Measurements from ENCODE around the gene C19orf67. TPM values are rescaled to one million over a fixed set of nuclear protein-coding genes. Genes with fewer than 3 reads are reported as not detected.

Gene C19orf67
- total and polyA plus RNA-seq, 2 of the 13 experiments (the other 11 are each of a cell fraction or from before 2014, with no cell fraction given): 0.11 to 0.32 TPM

GRCh38 chr19:14031719-14032480 lies 53.7 kb downstream of the C19orf67 start, which contains the start of gene IL27RA (continued):
- TF ChIP-seq CTCF (CRISPR knock-in tag; IDR thresholded peaks at IDR 0.05): peak; percentile 85
- no peak for TF ChIP-seq ZBTB44 (CRISPR knock-in tag; IDR thresholded peaks at IDR 0.05)
- no peak for TF ChIP-seq ZFP37 (CRISPR knock-in tag; IDR thresholded peaks at IDR 0.05; ENCODE audit: borderline replicate concordance)
- no peak; the same call in 1 of the 2 replicates for TF ChIP-seq FOXC1 (CRISPR knock-in tag; IDR thresholded peaks at IDR 0.05; ENCODE audit: borderline replicate concordance)
- no peak for TF ChIP-seq JUNB (CRISPR knock-in tag; IDR thresholded peaks at IDR 0.05; ENCODE audit: borderline replicate concordance)
- no peak; the same call in 1 of the 2 replicates for TF ChIP-seq ZNF770 (CRISPR knock-in tag; IDR thresholded peaks at IDR 0.05)
- TF ChIP-seq ZNF17 (CRISPR knock-in tag; IDR thresholded peaks at IDR 0.05): no peak
- TF ChIP-seq ZSCAN22 (CRISPR knock-in tag; IDR thresholded peaks at IDR 0.05): no peak
- TF ChIP-seq ZFX (CRISPR knock-in tag; IDR thresholded peaks at IDR 0.05; ENCODE audit: low read depth): peak; percentile 57
- peak; percentile 69 for TF ChIP-seq PHF8 (CRISPR knock-in tag; IDR thresholded peaks at IDR 0.05)
- no peak for TF ChIP-seq DDIT3 (CRISPR knock-in tag; IDR thresholded peaks at IDR 0.05)
- TF ChIP-seq RARG (CRISPR knock-in tag; IDR thresholded peaks at IDR 0.05; ENCODE audit: low read depth): no peak
- TF ChIP-seq ZNF775 (CRISPR knock-in tag; IDR thresholded peaks at IDR 0.05; ENCODE audit: borderline replicate concordance): no peak
- TF ChIP-seq MED8 (CRISPR knock-in tag; IDR thresholded peaks at IDR 0.05; ENCODE audit: insufficient replicate concordance): peak; percentile 46
- no peak for TF ChIP-seq ZSCAN20 (CRISPR knock-in tag; IDR thresholded peaks at IDR 0.05; ENCODE audit: borderline replicate concordance)
- no peak for TF ChIP-seq AHR (CRISPR knock-in tag; IDR thresholded peaks at IDR 0.05)
- TF ChIP-seq ZHX1 (CRISPR knock-in tag; IDR thresholded peaks at IDR 0.05; ENCODE audit: low read depth): 0 out of 2 replicates have a peak, but pooled peaks have one; percentile 56
- TF ChIP-seq KLF6 (CRISPR knock-in tag; IDR thresholded peaks at IDR 0.05): no peak
- no peak for TF ChIP-seq TCF12 (IDR thresholded peaks at IDR 0.05)
- no peak for TF ChIP-seq TCF12 (CRISPR knock-in tag; IDR thresholded peaks at IDR 0.05)
